ENCODE data around the gene PKM. TPM values are rescaled to one million over a fixed set of nuclear protein-coding genes. Genes with fewer than 3 reads are reported as not detected.
A peak's percentile ranks its signal among the peaks of the same experiment; 100 is the strongest.

Gene PKM
- total and polyA plus RNA-seq, 9 of the 15 experiments (the other 6 are each of a cell fraction or from before 2014, with no cell fraction given), result 140 to 825 (median 383) TPM

- Histone ChIP-seq H3K79me2 (ENCODE audit: control insufficient read depth, insufficient read depth, low read length) (no peaks in the 10 kb centered on the region), H2AFZ (ENCODE audit: low read depth, low read length) (no peak within 1 kb of the TSS), H3K4me1 (replicated peaks in 1 of 2; ENCODE audit: control insufficient read depth in 2 of 2, insufficient read depth in 2 of 2, low read length in 2 of 2) (peaks cover 5 to 13% of the 10 kb centered on the region in 2 experiments; a peak in 4 of 5 replicates), H3K27ac (ENCODE audit: extremely low read depth, low read depth, low read length) (no peak within 1 kb of the TSS), H3K36me3 (ENCODE audit: control insufficient read depth, insufficient read depth, low read length) (peaks cover 48% of the 10 kb centered on the region), H3K4me2 (ENCODE audit: insufficient read depth, low read length) (no peak within 1 kb of the TSS), H3K9me3 (replicated peaks; ENCODE audit: control insufficient read depth, insufficient read depth, low read depth, low read length) (no peaks in the 10 kb centered on the region), H4K20me1 (replicated peaks; ENCODE audit: control insufficient read depth, insufficient read depth, low read length) (peaks cover 17% of the 10 kb centered on the region), H3K9me1 (ENCODE audit: control insufficient read depth, insufficient read depth, low read length) (no peaks in the 10 kb centered on the region), H3K27me3 (ENCODE audit: control insufficient read depth in 2 of 2, insufficient read depth in 2 of 2, low read length in 2 of 2) (no peaks in the 10 kb centered on the region), H3K9ac (ENCODE audit: insufficient read depth in 1 of 2, low read depth in 2 of 2, low read length in 2 of 2) (no peak within 1 kb of the TSS; a peak in 1 of 4 replicates), H3K4me3 (no peak within 1 kb of the TSS)
- intact Hi-C loops (cut with micrococcal nuclease), result no loop called here
- DNase-seq (ENCODE audit: extremely low read depth in 1 of 4, low spot score in 3 of 4), result peak in 1 of 4 experiments; percentile 25
- ChIA-PET POLR2A (interaction anchor here (0.7 kb wide), 1 partner anchor 30 kb away, joined by 4 read pairs; no protein-coding TSS in a partner anchor), CTCF (ENCODE audit: low intra/inter-chr PET ratio) (no interaction called here)
- no TSS peak for BruUV-seq (replicated peaks)
- FAIRE-seq, result no peak
- ATAC-seq, result no peak
- WGBS (ENCODE audit: insufficient coverage, low coverage, missing lambda C conversion rate), result 86% methylated on average over 24 of the region's 83 CpGs
- in situ Hi-C loops (cut with MboI), result no loop called here
- TF ChIP-seq PHF20 (IDR thresholded peaks at IDR 0.05; ENCODE audit: partially characterized antibody), result no peak
- TF ChIP-seq CUX1 (CRISPR knock-in tag; IDR thresholded peaks at IDR 0.05), result no peak
- no peak for TF ChIP-seq RBM15 (IDR thresholded peaks at IDR 0.05; ENCODE audit: insufficient read depth, low read length)
- peak; percentile 70 for TF ChIP-seq RBM22 (IDR thresholded peaks at IDR 0.05; ENCODE audit: low read depth, low read length, poor library complexity, severe bottlenecking)
- no peak for TF ChIP-seq EZH2 (IDR thresholded peaks at IDR 0.05; ENCODE audit: borderline replicate concordance, low read depth, low read length)
- no peak for TF ChIP-seq ZBTB7A (IDR thresholded peaks at IDR 0.05; ENCODE audit: borderline replicate concordance, control insufficient read depth, low read depth, low read length)
- TF ChIP-seq TBP (optimal IDR thresholded peaks at IDR 0.05; ENCODE audit: low read depth, low read length), result no peak
- no peak for TF ChIP-seq KDM4B (IDR thresholded peaks at IDR 0.05; ENCODE audit: borderline replicate concordance in 2 of 2, low read depth in 1 of 2)
- TF ChIP-seq CAMTA2 (CRISPR knock-in tag; conservative IDR thresholded peaks at IDR 0.05), result 0 out of 2 replicates have a peak, but pooled peaks have one; percentile 37
- no peak for TF ChIP-seq ETV6 (IDR thresholded peaks at IDR 0.05; ENCODE audit: borderline replicate concordance in 1 of 2, low read depth in 2 of 2, low read length in 1 of 2)
- no peak for TF ChIP-seq ETV6 (CRISPR knock-in tag; IDR thresholded peaks at IDR 0.05; ENCODE audit: borderline replicate concordance)
- TF ChIP-seq ZNF507 (tag; conservative IDR thresholded peaks at IDR 0.05), result no peak
- TF ChIP-seq TEAD1 (CRISPR knock-in tag; IDR thresholded peaks at IDR 0.05), result no peak
- TF ChIP-seq BRD9 (IDR thresholded peaks at IDR 0.05; ENCODE audit: low read depth, partially characterized antibody), result no peak
- no peak for TF ChIP-seq E2F3 (CRISPR knock-in tag; IDR thresholded peaks at IDR 0.05)
- no peak for TF ChIP-seq MAFG (tag; conservative IDR thresholded peaks at IDR 0.05)
Observed at GRCh38 chr15:72197460-72198355, 33.3 kb downstream of the PKM start, which contains the start of gene GRAMD2A. Gene GRAMD2A, minus strand, starts transcription at chr15:72197787.
